Measurements from ENCODE around the gene TNS1. TPM values are rescaled to one million over a fixed set of nuclear protein-coding genes. Genes with fewer than 3 reads are reported as not detected.

The TNS1 gene
- total RNA-seq, 2 donors from 2014 or later = 20.6 to 164 TPM

GRCh38 chr2:217918308-217919024 lies 84.3 kb downstream of the TNS1 start:
- H3K27ac ChIP-seq = peak overlapping the region; percentile 49
- no peak for DNase-seq

GRCh38 chr2:217916504-217917254 lies 86.1 kb downstream of the TNS1 start:
- intact Hi-C loops (cut with DNase I) = no loop called here
- Histone ChIP-seq H3K36me3 (no peaks in the 10 kb centered on the region), H3K9me3 (no peaks in the 10 kb centered on the region), H3K4me3 (no peak overlapping the region), H3K27ac (no peak overlapping the region), H3K4me1 (peaks cover 6% of the 10 kb centered on the region), H3K27me3 (no peaks in the 10 kb centered on the region), H3K9ac (ENCODE audit: low read depth in 2 of 2, low read length in 2 of 2) (peak overlapping the region in 1 of 2 donors; percentile 10)
- no peak for DNase-seq
- no peak for TF ChIP-seq CTCF (IDR thresholded peaks at IDR 0.05)

More at GRCh38 chr2:217918308-217919024, 84.3 kb downstream of the TNS1 start:
- Histone ChIP-seq H3K27me3 (no peaks in the 10 kb centered on the region), H3K36me3 (no peaks in the 10 kb centered on the region), H3K4me3 (no peak overlapping the region), H3K4me1 (peaks cover 6% of the 10 kb centered on the region), H3K9me3 (no peaks in the 10 kb centered on the region), H3K9ac (ENCODE audit: low read depth in 2 of 2, low read length in 2 of 2) (no peak overlapping the region)
- intact Hi-C loops (cut with DNase I) = no loop called here
- no peak for TF ChIP-seq CTCF (IDR thresholded peaks at IDR 0.05)

- H3K9me3 ChIP-seq = no peaks in the 10 kb centered on the region
- H3K4me3 ChIP-seq = no peak overlapping the region
- no peaks in the 10 kb centered on the region for H3K36me3 ChIP-seq
- DNase-seq = no peak
- H3K4me1 ChIP-seq = peaks cover 6% of the 10 kb centered on the region
- H3K27ac ChIP-seq = peak overlapping the region; percentile 2
- H3K9ac ChIP-seq (ENCODE audit: low read depth in 2 of 2, low read length in 2 of 2) = no peak overlapping the region
- no peak for TF ChIP-seq CTCF (IDR thresholded peaks at IDR 0.05)
- no peaks in the 10 kb centered on the region for H3K27me3 ChIP-seq
- intact Hi-C loops (cut with DNase I) = no loop called here
These were observed 87.1 kb downstream of the TNS1 start for GRCh38 chr2:217915706-217916105.

GRCh38 chr2:217914878-217915277 lies 87.9 kb downstream of the TNS1 start:
- DNase-seq = no peak
- no peak overlapping the region for H3K9ac ChIP-seq (ENCODE audit: low read depth in 2 of 2, low read length in 2 of 2)

DNA sequence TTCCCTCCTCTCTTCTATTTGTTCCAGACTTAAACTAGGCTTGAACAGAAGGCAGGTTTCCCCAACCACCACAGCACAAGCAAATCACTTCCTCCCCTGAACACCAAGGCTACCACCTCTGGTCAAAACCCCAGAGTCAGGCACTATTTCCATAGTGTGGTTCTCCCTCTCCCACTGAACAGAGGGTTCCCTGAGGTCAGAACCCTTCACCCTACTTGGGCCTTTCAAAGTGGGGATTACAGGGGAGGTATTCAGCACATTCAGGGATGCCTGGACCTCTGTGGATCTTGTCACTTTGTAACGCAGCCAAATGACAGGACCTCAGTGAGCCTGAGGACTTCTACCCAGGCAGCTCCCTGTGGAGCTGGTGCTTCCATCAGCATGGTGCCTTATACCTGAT lies 88.7 kb downstream of the TNS1 start:
- H3K9ac ChIP-seq (ENCODE audit: low read depth in 2 of 2, low read length in 2 of 2) = no peak overlapping the region
- no peaks in the 10 kb centered on the region for H3K27me3 ChIP-seq
- TF ChIP-seq CTCF (IDR thresholded peaks at IDR 0.05) = no peak
- DNase-seq = no peak
- no peak overlapping the region for H3K4me3 ChIP-seq
- peaks cover 2% of the 10 kb centered on the region for H3K4me1 ChIP-seq
- H3K27ac ChIP-seq = peak overlapping the region; percentile 2
- H3K36me3 ChIP-seq = no peaks in the 10 kb centered on the region
- intact Hi-C loops (cut with DNase I) = no loop called here
- H3K9me3 ChIP-seq = no peaks in the 10 kb centered on the region

More at GRCh38 chr2:217914878-217915277, 87.9 kb downstream of the TNS1 start:
- TF ChIP-seq CTCF (IDR thresholded peaks at IDR 0.05) = no peak
- no peaks in the 10 kb centered on the region for H3K9me3 ChIP-seq
- no peak overlapping the region for H3K4me3 ChIP-seq
- peaks cover 6% of the 10 kb centered on the region for H3K4me1 ChIP-seq
- intact Hi-C loops (cut with DNase I) = no loop called here
- no peaks in the 10 kb centered on the region for H3K27me3 ChIP-seq
- H3K36me3 ChIP-seq = no peaks in the 10 kb centered on the region
- H3K27ac ChIP-seq = peak overlapping the region; percentile 2

All from colonic mucosa (tissue), 4 donors.